Uterus (tissue), 2 donors: ENCODE measurements around the gene ZNF33A.

Source experiments
- CTCF ChIP-seq, 4 experiments: fragments of 200-600 bp in 2 of 4; fragments of 450-650 bp in 2 of 4; sonication (generic) in 2 of 4; IDR thresholded peaks; one replicate each; pipeline ENCODE4 v1.5.1; 2016 to 2019; ENCODE audit warnings: antibody characterized with exemption in 4 of 4, mild to moderate bottlenecking in 2 of 4, moderate library complexity in 1 of 4
- POLR2A ChIP-seq, 2 donors: fragments of 450-650 bp; IDR thresholded peaks; one replicate each; pipeline ENCODE4 v1.6.1; 2016; ENCODE audit warnings: antibody characterized with exemption in 2 of 2, mild to moderate bottlenecking in 1 of 2, moderate library complexity in 1 of 2

- TF ChIP-seq POLR2A (IDR thresholded peaks at IDR 0.05) (no peak), CTCF (IDR thresholded peaks at IDR 0.05) (no peak)
Measured at GRCh38 chr10:38072552-38072951, 62.1 kb downstream of the ZNF33A start.
